ENCODE results near the gene SMIM1. TPM values are rescaled to one million over a fixed set of nuclear protein-coding genes. Genes with fewer than 3 reads are reported as not detected.
A peak's percentile ranks its signal among the peaks of the same experiment; 100 is the strongest.
"Not testable (repeated sequence)": the region's sequence is repeated elsewhere in the genome, so short reads cannot be mapped to it uniquely, and the experiment has no call there.

Gene SMIM1
- total RNA-seq, 1 donor from 2014 or later: 0.72 TPM

DNA sequence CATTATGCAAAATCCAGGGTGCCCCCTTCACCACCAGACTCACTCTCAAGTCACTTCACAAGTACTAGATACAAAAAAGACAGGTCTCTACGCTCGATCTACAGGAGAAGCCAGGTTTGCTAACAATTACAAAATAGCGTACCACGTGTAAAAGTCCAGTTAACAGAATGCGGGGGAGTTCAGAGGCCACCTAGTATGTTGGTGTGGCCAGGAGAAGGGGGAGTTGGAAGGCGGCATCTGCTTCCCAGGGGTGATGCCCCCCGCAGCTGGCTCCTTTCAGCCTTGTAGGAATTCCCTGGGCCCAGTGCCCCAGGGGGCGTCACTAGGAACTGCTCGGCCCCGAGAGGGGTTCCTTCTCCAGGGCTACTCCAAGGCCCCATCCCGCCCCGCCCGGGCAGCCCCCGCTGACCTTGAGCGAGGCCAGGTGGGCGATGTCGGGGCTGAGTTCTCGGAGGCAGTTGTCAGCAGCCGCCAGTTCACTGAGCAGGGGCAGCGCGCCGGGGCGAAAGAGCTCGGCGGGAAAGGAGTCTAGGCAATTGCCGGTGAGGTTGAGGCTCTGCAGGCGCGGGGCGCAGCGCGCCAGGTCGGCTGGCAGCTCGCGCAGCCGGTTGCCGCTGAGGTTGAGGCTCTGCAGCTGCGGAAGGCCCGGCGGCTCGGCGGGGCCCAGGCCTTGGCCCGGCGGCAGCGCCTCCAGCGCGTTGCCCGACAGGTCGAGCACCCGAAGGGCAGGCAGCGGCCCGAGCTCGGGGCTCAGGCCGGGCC is 23.1 kb downstream of the SMIM1 start:
- peak; percentile 91 for DNase-seq (ENCODE audit: low spot score)
- Mint-ChIP-seq H3K27ac (ENCODE audit: unreplicated experiment) (peak overlapping the region; percentile 4), H3K4me1 (ENCODE audit: low read depth) (peaks cover 44% of the 10 kb centered on the region), H3K9me3 (ENCODE audit: low read depth) (no peaks in the 10 kb centered on the region), H3K36me3 (ENCODE audit: low read depth) (peaks cover 2% of the 10 kb centered on the region), H3K4me3 (ENCODE audit: unreplicated experiment) (peak overlapping the region; percentile 77), H3K27me3 (ENCODE audit: low read depth) (peaks cover 1% of the 10 kb centered on the region)
- TF ChIP-seq, protein P1, sequence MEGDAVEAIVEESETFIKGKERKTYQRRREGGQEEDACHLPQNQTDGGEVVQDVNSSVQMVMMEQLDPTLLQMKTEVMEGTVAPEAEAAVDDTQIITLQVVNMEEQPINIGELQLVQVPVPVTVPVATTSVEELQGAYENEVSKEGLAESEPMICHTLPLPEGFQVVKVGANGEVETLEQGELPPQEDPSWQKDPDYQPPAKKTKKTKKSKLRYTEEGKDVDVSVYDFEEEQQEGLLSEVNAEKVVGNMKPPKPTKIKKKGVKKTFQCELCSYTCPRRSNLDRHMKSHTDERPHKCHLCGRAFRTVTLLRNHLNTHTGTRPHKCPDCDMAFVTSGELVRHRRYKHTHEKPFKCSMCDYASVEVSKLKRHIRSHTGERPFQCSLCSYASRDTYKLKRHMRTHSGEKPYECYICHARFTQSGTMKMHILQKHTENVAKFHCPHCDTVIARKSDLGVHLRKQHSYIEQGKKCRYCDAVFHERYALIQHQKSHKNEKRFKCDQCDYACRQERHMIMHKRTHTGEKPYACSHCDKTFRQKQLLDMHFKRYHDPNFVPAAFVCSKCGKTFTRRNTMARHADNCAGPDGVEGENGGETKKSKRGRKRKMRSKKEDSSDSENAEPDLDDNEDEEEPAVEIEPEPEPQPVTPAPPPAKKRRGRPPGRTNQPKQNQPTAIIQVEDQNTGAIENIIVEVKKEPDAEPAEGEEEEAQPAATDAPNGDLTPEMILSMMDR (IDR thresholded peaks at IDR 0.05): peak; percentile 3

DNA sequence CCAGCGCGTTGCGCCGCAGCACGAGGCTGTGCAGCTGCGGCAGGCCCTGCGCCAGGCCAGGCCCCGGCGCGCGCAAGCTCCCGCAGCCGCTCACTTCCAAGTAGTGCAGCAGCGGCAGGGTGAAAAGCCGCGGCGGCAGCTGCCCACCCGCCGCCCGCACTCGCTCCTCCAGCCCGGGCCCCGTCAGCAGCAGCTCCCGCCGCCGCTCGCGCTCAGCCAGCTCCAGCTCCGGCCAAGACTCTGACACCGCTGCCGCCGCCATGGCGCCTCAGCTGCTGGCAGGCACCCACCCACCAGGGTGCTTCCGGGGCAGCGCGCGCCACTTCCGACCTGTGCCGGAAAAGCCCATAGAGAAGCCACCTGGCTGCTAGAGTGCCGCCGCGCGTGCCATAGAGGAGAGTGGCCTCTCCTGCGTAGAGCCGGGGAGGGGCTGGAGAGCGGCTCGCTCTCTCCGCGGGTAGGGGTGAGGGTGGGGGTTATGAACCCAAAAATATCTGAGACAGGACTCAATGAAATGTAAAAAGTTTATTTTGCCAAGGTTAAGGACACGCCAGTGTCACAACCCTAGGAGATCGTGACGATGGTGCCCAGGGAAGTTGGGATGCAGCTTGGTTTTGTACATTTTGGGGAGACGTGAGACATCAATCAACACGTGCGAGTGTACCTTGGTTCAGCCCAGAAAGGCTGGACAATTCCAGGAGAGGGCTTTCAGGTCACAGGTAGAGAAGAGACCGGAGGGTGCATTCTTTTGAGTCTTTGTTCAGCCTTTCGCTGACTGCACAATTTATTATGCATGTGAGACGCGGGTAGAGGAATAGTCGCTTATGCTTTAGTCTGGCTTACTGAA is 23.9 kb downstream of the SMIM1 start, which contains the start of gene LRRC47:
Gene LRRC47 (minus strand): TSS at position 284 of the 847 bp plus-strand sequence. CDS start 22 bp downstream, at position 262.
- H3K36me3 Mint-ChIP-seq (ENCODE audit: low read depth): peaks cover 2% of the 10 kb centered on the region
- peaks cover 4% of the 10 kb centered on the region for H3K27me3 Mint-ChIP-seq (ENCODE audit: low read depth)
- peak; percentile 97 for DNase-seq (ENCODE audit: low spot score)
- TF ChIP-seq, protein P1 (IDR thresholded peaks at IDR 0.05): peak; percentile 12
- peak within 1 kb of the TSS; percentile 85 for H3K4me3 Mint-ChIP-seq (ENCODE audit: unreplicated experiment)
- H3K27ac Mint-ChIP-seq (ENCODE audit: unreplicated experiment): peak within 1 kb of the TSS; percentile 79
- H3K4me1 Mint-ChIP-seq (ENCODE audit: low read depth): peaks cover 46% of the 10 kb centered on the region
- H3K9me3 Mint-ChIP-seq (ENCODE audit: low read depth): no peaks in the 10 kb centered on the region

DNA sequence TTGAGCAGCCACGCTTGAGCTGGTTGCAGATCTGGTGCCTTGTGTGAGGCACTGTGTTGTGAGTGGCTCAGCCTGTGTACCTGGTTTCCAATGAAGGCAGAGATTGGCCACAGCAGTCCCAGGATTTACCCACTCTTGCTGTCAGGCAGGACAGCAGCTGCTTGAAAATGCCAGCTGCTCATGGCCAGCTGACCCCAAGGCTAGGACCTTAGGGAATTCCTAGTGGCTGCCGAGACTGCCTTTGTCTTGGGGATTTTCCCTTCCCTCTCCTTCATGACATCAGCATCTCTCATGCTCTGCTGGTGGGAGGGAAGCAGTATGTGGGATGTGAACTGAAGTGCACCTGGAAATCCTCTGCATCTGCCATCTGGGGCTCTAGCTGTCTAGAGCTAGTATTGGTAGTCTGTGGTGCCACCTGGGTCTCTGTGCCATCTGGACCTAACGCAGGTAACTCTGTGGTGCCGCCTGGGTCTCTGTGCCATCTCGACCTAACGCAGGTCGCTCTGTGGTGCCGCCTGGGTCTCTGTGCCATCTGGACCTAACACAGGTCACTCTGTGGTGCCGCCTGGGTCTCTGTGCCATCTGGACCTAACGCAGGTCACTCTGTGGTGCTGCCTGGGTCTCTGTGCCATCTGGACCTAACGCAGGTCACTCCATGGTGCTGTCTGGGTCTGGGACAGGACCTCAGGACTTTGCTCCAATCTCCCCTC is 27.6 kb downstream of the SMIM1 start:
- no peaks in the 10 kb centered on the region for H3K36me3 Mint-ChIP-seq (ENCODE audit: low read depth)
- peaks cover 14% of the 10 kb centered on the region for H3K27me3 Mint-ChIP-seq (ENCODE audit: low read depth)
- no peak overlapping the region for H3K27ac Mint-ChIP-seq (ENCODE audit: unreplicated experiment)
- H3K9me3 Mint-ChIP-seq (ENCODE audit: low read depth): no peaks in the 10 kb centered on the region
- DNase-seq (ENCODE audit: low spot score): no peak
- H3K4me1 Mint-ChIP-seq (ENCODE audit: low read depth): peaks cover 16% of the 10 kb centered on the region
- no peak overlapping the region for H3K4me3 Mint-ChIP-seq (ENCODE audit: unreplicated experiment)
- TF ChIP-seq, protein P1 (IDR thresholded peaks at IDR 0.05): no peak

DNA sequence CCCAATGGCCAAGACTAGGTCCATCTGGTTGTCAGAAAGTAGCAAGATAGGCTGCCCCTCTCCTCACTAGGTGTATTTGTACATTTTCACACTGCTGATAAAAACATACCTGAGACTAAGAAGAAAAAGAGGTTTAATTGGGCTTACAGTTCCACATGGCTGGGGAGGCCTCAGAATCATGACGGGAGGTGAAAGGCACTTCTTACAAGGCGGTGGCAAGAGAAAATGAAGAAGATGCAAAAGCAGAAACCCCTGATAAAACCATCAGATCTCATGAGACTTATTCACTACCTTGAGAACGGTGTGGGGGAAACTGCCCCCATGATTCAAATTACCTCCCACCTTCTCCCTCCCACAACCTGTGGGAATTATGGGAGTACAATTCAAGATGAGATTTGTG is 28.2 kb downstream of the SMIM1 start:
- not testable (repeated sequence) for H3K27ac Mint-ChIP-seq (ENCODE audit: unreplicated experiment); H3K36me3 Mint-ChIP-seq (ENCODE audit: low read depth); DNase-seq (ENCODE audit: low spot score); H3K4me3 Mint-ChIP-seq (ENCODE audit: unreplicated experiment); H3K9me3 Mint-ChIP-seq (ENCODE audit: low read depth)
- Mint-ChIP-seq H3K4me1 (ENCODE audit: low read depth) (peaks cover 12% of the 10 kb centered on the region), H3K27me3 (ENCODE audit: low read depth) (peaks cover 16% of the 10 kb centered on the region)

DNA sequence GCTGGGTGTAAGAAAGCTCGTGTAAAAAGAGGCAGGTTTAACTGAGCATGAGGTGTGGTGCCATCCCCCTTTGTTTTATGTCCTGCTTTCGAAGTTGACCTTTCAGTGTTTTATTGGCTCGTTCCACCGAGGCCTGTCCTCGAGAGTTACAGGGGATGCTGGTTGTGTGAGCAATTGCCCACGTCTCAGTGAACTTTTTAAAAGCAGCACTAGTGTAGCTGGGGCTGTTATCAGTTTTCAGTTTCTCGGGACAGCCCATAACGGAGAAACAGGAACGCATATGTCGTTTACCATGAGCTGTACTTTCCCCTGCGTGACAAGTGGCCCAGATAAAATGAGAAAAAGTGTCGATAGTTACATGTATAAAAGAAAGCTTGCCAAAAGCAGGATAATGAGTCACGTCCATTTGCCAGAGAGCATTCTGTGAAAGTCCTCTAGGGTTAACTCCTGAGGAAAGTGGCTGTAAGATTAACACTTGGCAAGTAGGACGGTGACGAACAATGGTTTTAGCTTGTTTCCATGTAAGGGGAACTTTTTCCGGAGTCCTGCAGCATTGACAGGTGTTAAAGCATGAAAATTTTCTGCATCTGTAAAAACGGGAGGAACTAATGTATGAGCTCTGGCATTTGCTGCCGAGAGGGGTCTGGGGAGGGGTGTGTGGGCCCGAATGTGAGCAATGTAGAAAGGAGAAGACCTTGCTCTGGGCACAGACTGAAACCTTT is 31.5 kb downstream of the SMIM1 start:
- H3K4me3 Mint-ChIP-seq (ENCODE audit: unreplicated experiment): no peak overlapping the region
- TF ChIP-seq, protein P1 (IDR thresholded peaks at IDR 0.05): no peak
- DNase-seq (ENCODE audit: low spot score): no peak

DNA sequence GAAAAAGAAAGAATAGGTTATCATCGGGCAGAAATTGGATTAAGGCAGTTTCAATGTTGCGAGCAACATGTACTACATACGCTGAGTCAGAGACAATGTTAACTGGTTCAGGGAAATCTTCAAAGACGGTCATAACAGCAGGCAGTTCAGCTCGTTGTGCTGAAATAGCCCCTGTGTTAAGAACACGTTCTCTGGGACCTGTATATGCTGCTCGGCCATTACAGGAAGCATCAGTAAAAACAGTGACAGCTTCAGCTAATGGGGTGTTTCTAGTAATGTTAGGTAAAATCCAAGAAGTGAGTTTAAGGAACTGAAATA is 32.0 kb downstream of the SMIM1 start:
- not testable (repeated sequence) for H3K4me3 Mint-ChIP-seq (ENCODE audit: unreplicated experiment); H3K4me1 Mint-ChIP-seq (ENCODE audit: low read depth); H3K36me3 Mint-ChIP-seq (ENCODE audit: low read depth); H3K27ac Mint-ChIP-seq (ENCODE audit: unreplicated experiment); DNase-seq (ENCODE audit: low spot score); H3K9me3 Mint-ChIP-seq (ENCODE audit: low read depth)
- H3K27me3 Mint-ChIP-seq (ENCODE audit: low read depth): peaks cover 16% of the 10 kb centered on the region

More for the DNA sequence above, 31.5 kb downstream of the SMIM1 start:
- H3K27me3 Mint-ChIP-seq (ENCODE audit: low read depth): peaks cover 16% of the 10 kb centered on the region
- H3K36me3 Mint-ChIP-seq (ENCODE audit: low read depth): no peaks in the 10 kb centered on the region
- no peak overlapping the region for H3K27ac Mint-ChIP-seq (ENCODE audit: unreplicated experiment)
- H3K9me3 Mint-ChIP-seq (ENCODE audit: low read depth): no peaks in the 10 kb centered on the region
- H3K4me1 Mint-ChIP-seq (ENCODE audit: low read depth): peaks cover 2% of the 10 kb centered on the region
